Mammary epithelial cell (primary cell): ENCODE measurements around the gene PPP1R37.

ENCODE experiments used
- CTCF ChIP-seq, 2 donors: IDR thresholded peaks in 1 of 2; conservative IDR thresholded peaks in 1 of 2; 2 replicates each; pipeline ENCODE4 v1.5.1; 2011 to 2012; ENCODE audit warnings: inconsistent platforms in 2 of 2, low read length in 2 of 2, mild to moderate bottlenecking in 2 of 2, control low read depth in 1 of 2, low read depth in 1 of 2; ENCODE audit not compliant: insufficient read depth in 1 of 2; ENCODE audit errors: extremely low read depth in 1 of 2
- EZH2 ChIP-seq: IDR thresholded peaks from 2 replicates; pipeline ENCODE4 v1.6.1; 2012; ENCODE audit warnings: low read length, inconsistent platforms, borderline replicate concordance

DNA sequence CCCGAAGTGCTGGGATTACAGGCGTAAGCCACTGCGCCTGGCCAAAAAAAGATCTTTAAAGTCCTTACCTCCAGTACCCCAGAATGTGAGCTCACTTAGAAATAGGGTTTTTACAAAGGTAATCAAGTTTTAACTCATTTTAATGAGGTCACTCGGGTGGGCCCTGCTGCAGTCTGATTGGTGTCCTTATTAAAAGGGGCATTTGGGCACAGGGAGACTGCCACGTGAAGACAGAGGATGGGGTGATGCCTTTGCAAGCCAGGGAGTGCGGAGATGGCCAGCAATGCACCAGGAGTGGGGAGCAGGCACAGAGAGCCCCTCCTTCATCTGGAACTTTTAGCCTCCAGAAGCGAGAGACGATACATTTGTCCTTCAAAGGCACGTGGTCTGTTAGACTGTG is 56.1 kb downstream of the PPP1R37 start:
- TF ChIP-seq CTCF (conservative IDR thresholded peaks at IDR 0.05 in 1 of 2, IDR thresholded peaks at IDR 0.05 in 1 of 2; ENCODE audit: extremely low read depth in 1 of 2, insufficient read depth in 1 of 2, low read depth in 1 of 2, low read length in 2 of 2) (no peak), EZH2 (no peak)
